GM12875 (cell line): ENCODE measurements around the gene PIAS4.

Experiments
- H3K4me3 ChIP-seq: one replicate; pipeline ENCODE4 v1.5.1; 2011; ENCODE audit warnings: low read depth, low read length, control low read depth
- TF ChIP-seq, protein P1 (sequence below): IDR thresholded peaks from 2 replicates; pipeline ENCODE4 v1.5.1; 2011; ENCODE audit warnings: low read depth, mild to moderate bottlenecking, control low read depth, inconsistent platforms, low read length, moderate library complexity, borderline replicate concordance; ENCODE audit not compliant: insufficient read depth

Gene PIAS4

DNA sequence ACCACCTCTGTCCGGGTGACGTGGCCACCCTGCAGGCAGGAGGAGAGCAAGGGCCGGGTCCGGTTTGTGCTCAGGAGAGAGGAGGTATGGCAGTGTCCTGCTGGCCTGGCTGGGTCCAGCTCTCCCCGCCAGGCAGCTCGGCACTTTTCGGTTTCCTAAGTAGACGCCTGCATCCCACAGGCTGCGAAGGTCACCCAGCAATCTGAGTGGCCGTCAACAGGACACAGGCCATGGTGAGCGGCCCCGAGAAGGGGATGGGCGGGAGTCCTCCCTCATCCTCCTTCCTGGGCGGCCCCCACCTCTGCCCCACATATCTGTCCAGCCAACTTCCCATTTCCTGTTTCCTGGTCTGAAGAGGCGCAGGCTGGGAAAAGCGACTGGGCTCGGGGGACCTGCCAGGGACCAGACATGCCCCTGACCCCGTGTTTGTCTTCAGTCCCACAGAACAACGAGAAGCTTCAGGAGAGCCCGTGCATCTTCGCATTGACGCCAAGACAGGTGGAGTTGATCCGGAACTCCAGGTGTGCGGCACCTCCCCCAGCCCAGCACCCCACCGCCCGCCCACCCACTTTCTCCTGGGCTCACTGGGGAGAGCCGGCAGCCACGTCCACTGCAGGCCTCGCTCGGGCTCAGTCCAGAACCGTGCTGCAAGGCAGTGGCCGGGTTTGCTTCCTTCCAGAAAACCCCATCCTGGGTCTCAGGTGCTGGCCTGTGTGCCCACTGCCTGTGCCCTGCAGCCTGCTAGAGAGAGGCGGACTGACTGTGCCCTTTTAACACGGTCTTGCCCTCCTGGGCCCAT is 16.3 kb downstream of the PIAS4 start:
- H3K4me3 ChIP-seq, result no peak overlapping the region
- TF ChIP-seq, protein P1, sequence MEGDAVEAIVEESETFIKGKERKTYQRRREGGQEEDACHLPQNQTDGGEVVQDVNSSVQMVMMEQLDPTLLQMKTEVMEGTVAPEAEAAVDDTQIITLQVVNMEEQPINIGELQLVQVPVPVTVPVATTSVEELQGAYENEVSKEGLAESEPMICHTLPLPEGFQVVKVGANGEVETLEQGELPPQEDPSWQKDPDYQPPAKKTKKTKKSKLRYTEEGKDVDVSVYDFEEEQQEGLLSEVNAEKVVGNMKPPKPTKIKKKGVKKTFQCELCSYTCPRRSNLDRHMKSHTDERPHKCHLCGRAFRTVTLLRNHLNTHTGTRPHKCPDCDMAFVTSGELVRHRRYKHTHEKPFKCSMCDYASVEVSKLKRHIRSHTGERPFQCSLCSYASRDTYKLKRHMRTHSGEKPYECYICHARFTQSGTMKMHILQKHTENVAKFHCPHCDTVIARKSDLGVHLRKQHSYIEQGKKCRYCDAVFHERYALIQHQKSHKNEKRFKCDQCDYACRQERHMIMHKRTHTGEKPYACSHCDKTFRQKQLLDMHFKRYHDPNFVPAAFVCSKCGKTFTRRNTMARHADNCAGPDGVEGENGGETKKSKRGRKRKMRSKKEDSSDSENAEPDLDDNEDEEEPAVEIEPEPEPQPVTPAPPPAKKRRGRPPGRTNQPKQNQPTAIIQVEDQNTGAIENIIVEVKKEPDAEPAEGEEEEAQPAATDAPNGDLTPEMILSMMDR, result no peak

DNA sequence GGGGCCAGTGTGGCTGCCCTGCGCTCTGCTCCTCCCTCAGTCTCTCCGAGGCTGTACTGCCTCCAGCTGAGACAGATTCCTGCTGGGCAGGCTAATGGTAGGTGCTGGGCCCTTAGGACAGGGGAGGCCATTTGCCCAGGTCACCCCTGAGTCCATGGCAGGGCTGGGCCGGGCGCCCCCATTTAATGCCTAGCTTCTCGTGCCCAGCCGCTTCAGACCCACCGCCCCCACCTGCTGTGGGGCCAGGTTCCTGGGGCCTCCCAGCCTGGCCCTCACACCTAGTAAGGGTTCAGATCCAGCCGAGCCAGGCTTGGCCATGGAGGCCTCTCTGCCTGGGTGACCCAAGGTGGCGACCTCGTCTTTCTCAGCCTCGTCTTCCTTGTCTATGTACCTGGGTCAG is 17.8 kb downstream of the PIAS4 start:
- TF ChIP-seq, protein P1, result no peak
- H3K4me3 ChIP-seq, result no peak overlapping the region

DNA sequence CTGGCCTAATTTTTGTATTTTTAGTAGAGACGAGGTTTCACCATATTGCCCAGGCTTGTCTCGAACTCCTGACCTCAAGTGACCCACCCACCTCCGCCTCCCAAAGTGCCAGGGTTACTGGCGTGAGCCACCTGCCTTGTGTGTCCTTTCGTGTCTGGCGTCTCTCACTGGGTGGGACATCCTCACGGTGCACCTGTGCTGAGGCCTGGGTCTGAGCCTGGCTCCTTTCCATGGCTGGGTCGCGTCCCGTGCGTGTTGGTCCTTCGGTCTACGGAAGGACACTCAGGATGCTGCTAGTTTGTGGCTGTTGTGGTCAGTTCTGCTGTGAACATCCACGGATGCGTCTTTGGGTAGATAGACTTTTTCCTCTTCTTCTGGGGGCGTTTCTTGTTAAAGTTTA is 19.6 kb downstream of the PIAS4 start:
- TF ChIP-seq, protein P1, result no peak

DNA sequence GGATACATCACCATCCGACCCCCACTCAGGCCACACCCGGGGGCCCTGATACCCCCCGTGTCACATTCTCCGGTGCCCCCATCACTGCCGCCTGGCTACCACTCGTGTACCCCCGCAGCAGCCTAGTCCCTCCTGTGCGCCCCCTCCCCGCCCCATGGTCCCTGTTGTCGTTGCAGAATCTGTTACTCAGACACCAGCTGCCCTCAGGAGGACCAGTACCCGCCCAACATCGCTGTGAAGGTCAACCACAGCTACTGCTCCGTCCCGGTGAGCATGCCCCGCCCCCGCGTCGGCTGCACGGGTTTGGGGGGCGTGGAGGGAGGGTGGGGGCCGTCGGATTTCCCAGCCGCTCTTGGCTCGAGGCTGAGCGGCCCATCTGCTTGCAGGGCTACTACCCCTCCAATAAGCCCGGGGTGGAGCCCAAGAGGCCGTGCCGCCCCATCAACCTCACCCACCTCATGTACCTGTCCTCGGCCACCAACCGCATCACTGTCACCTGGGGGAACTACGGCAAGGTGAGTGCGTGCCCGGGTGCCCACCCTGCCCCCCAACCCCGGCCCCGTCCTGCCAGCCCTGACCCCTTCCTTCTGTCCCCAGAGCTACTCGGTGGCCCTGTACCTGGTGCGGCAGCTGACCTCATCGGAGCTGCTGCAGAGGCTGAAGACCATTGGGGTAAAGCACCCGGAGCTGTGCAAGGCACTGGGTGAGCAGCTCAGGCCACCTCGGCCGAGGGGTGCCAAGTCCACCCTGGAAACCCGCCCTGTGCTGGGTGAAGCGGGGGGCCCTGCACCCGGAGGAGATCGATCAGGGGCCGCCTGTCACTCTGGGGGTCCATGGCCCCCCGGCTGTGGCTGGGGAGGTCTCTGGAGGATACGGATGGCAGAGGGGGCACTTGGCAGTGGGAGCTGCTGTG is 21.1 kb downstream of the PIAS4 start:
- no peak overlapping the region for H3K4me3 ChIP-seq
- TF ChIP-seq, protein P1, result no peak

More for the DNA sequence above, 19.6 kb downstream of the PIAS4 start:
- no peak overlapping the region for H3K4me3 ChIP-seq

DNA sequence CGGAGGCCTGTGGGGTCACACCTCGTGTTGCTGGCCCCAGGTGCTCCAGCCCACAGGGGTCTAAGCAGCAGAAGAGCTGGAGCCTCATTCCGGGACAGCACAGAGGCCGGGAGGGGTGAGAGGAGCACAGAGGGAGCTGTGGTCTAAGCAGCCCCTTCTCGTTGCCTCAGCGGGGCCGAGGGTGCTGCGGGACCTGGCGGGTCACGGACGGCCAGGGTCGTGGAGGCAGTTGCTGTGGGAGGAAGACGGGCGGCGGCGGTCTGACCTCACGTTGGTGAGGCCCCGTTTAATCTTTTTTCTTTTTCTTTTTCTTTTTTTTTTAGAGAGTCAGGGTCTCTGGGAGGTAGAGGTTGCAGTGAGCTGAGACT is 21.7 kb downstream of the PIAS4 start:
- no peak overlapping the region for H3K4me3 ChIP-seq
- TF ChIP-seq, protein P1, result no peak

DNA sequence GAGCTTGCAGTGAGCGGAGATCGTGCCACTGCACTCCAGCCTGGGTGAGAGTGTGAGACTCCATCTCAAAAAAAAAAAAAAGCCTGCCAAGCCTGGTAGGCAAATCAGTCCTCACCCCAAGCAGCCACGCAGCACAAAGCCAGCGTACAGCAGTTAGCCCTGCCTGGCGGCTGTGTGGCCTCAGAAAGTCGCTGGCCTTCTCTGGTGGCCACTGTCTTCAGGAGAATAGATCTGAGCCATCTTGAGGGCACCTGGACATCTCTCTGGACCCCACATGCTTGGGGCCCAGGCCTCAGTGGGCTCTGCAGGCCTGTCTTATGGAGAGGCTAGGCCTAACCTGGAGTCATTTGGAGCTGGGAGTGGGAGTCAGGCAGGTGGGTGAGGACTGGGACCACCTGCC is 23.0 kb downstream of the PIAS4 start:
- H3K4me3 ChIP-seq, result no peak overlapping the region
- TF ChIP-seq, protein P1, result no peak

DNA sequence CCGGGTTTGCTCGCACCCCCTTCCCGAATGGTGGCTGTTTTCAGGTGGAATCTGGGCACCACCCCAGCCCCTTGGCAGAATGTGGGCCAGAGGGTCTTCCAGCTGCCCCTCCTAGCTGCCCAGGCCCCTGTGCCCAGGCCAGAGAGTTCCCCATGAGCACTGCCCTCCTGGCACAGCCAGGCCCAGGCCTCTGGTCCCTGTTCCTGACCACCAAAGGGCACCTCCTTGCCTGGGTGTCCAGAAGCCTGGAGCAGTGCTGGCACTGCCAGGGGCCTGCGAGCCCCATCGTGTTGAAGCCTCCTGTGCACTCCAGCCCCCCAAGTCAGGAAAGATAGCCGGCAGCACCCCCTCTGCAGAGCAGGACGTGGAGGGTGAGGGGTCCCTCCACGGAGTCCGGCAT is 23.4 kb downstream of the PIAS4 start:
- TF ChIP-seq, protein P1, result no peak
- H3K4me3 ChIP-seq, result no peak overlapping the region
